Endothelial cell of umbilical vein (primary cell): ENCODE data around the gene STX16. TPM values are rescaled to one million over a fixed set of nuclear protein-coding genes. Genes with fewer than 3 reads are reported as not detected.

Source experiments
- BruUV-seq: library from RNA; stranded (reverse); fragments of 400-500 nt; replicated peaks from 2 replicates; lab custom pipeline; 2021; lab: Mats Ljungman, UMichigan
- CTCF ChIA-PET: fragments of 300-600, 350-600 bp; sonication (Branson Sonifier 250); formaldehyde crosslinking; loops from one replicate; lab custom pipeline; 2021; ENCODE audit warnings: antibody characterized with exemption, inconsistent platforms; lab: Charles Lee
- POLR2A ChIA-PET: fragments of 300-600, 350-600 bp; sonication (Branson Sonifier 250); formaldehyde crosslinking; loops from one replicate; lab custom pipeline; 2021; ENCODE audit warnings: antibody characterized with exemption, inconsistent platforms; lab: Charles Lee
- DNase-seq: peaks from one replicate; pipeline ENCODE4 v3.0.0-alpha.2; 2011; ENCODE audit warnings: low read depth, low spot score
- FAIRE-seq: peaks from 2 replicates; lab custom pipeline; 2011; peaks lifted over from hg19 to GRCh38; lab: Jason Lieb, UNC
- H2AFZ ChIP-seq: 2 replicates; pipeline ENCODE4 v1.6.0; 2012; ENCODE audit warnings: low read depth, low read length, control low read depth, inconsistent platforms
- H3K27ac ChIP-seq: 2 replicates; pipeline ENCODE4 v1.5.1; 2011; ENCODE audit warnings: low read depth, mild to moderate bottlenecking, control low read depth, low read length, moderate library complexity; ENCODE audit not compliant: insufficient read depth
- H3K27me3 ChIP-seq, 2 experiments: 2 replicates each; pipeline versions ENCODE4 v1.6.0 to v1.6.1; 2011; ENCODE audit warnings: low read length in 2 of 2, mixed read lengths in 1 of 2; ENCODE audit not compliant: control insufficient read depth in 2 of 2, insufficient read depth in 2 of 2
- H3K36me3 ChIP-seq, 2 experiments: 2 replicates in 1 of 2; 3 replicates in 1 of 2; pipeline ENCODE4 v1.5.1; 2011; ENCODE audit warnings: low read length in 2 of 2, mild to moderate bottlenecking in 1 of 2, moderate library complexity in 1 of 2; ENCODE audit not compliant: control insufficient read depth in 2 of 2, insufficient read depth in 2 of 2; ENCODE audit errors: extremely low read depth in 1 of 2
- H3K4me1 ChIP-seq: 3 replicates; pipeline ENCODE4 v1.5.1; 2011; ENCODE audit warnings: mild to moderate bottlenecking, low read length; ENCODE audit not compliant: control insufficient read depth, insufficient read depth; ENCODE audit errors: extremely low read depth
- H3K4me2 ChIP-seq: 2 replicates; pipeline ENCODE4 v1.6.1; 2011; ENCODE audit warnings: low read length, control low read depth, mixed read lengths; ENCODE audit not compliant: insufficient read depth
- H3K4me3 ChIP-seq, 3 experiments: fragments of 200-600 bp in 1 of 3; sonication (generic), shearing (Covaris generic) in 1 of 3; replicated peaks in 1 of 3; 2 replicates each; pipeline ENCODE4 v1.5.1; 2011 to 2016; ENCODE audit warnings: control low read depth in 3 of 3, low read length in 3 of 3, mild to moderate bottlenecking in 2 of 3, inconsistent platforms in 1 of 3, low read depth in 1 of 3, moderate library complexity in 1 of 3; ENCODE audit not compliant: insufficient read depth in 1 of 3
- H3K79me2 ChIP-seq: 2 replicates; pipeline ENCODE4 v1.6.0; 2012; ENCODE audit warnings: low read length, inconsistent platforms; ENCODE audit not compliant: control insufficient read depth, insufficient read depth
- H3K9ac ChIP-seq: replicated peaks from 2 replicates; pipeline ENCODE3; 2011; ENCODE audit warnings: low read length, control low read depth; ENCODE audit not compliant: insufficient read depth; ENCODE audit errors: extremely low read depth
- H3K9me1 ChIP-seq: replicated peaks from 3 replicates; pipeline ENCODE4 v1.6.0; 2011; ENCODE audit warnings: mild to moderate bottlenecking, low read length; ENCODE audit not compliant: control insufficient read depth, insufficient read depth; ENCODE audit errors: extremely low read depth
- H3K9me3 ChIP-seq: replicated peaks from 2 replicates; pipeline ENCODE4 v1.5.1; 2012; ENCODE audit warnings: low read length, inconsistent platforms; ENCODE audit not compliant: control insufficient read depth, insufficient read depth
- H4K20me1 ChIP-seq: replicated peaks from 2 replicates; pipeline ENCODE3; 2011; ENCODE audit warnings: mild to moderate bottlenecking, low read length; ENCODE audit not compliant: control insufficient read depth, insufficient read depth; ENCODE audit errors: extremely low read depth
- EZH2 ChIP-seq: IDR thresholded peaks from 2 replicates; pipeline ENCODE4 v1.6.1; 2012; ENCODE audit warnings: borderline replicate concordance, low read depth, mild to moderate bottlenecking, moderate library complexity, low read length, inconsistent platforms; ENCODE audit not compliant: severe bottlenecking
- FOS ChIP-seq: IDR thresholded peaks from 2 replicates; pipeline ENCODE4 v1.6.1; 2011; ENCODE audit warnings: mild to moderate bottlenecking, low read length, moderate library complexity, borderline replicate concordance; ENCODE audit not compliant: insufficient read depth
- GATA2 ChIP-seq: IDR thresholded peaks from 2 replicates; pipeline ENCODE4 v1.7.0; 2011; ENCODE audit warnings: low read depth, mild to moderate bottlenecking, moderate library complexity, mixed read lengths, low read length; ENCODE audit not compliant: insufficient read length, insufficient read depth
- JUN ChIP-seq: IDR thresholded peaks from 2 replicates; pipeline ENCODE4 v1.6.1; 2011; ENCODE audit warnings: borderline replicate concordance, low read depth; ENCODE audit not compliant: insufficient read length, insufficient read depth
- MYC ChIP-seq: IDR thresholded peaks from one replicate; pipeline ENCODE4 v1.6.1; 2011; ENCODE audit warnings: mild to moderate bottlenecking, low read depth, low read length
- POLR2A ChIP-seq: IDR thresholded peaks from 2 replicates; pipeline ENCODE4 v1.6.1; 2012; ENCODE audit warnings: low read depth, mild to moderate bottlenecking, control low read depth, low read length
- POLR2AphosphoS5 ChIP-seq: IDR thresholded peaks from 2 replicates; pipeline ENCODE4 v1.6.1; 2012; ENCODE audit warnings: low read depth, mild to moderate bottlenecking, control low read depth, low read length, moderate library complexity; ENCODE audit not compliant: insufficient read depth
- dilution Hi-C: fragments of 300-500 bp; cut with MboI; formaldehyde crosslinking; loops from one replicate; pipeline ENCODE4 v1.15.0; 2019; ENCODE audit warnings: low sequenced_read_pairs; ENCODE audit not compliant: extremely low pct_ligation_motif_present
- intact Hi-C: fragments of 100-400 bp; cut with micrococcal nuclease; formaldehyde crosslinking; loops from one replicate; pipeline ENCODE4 v1.10.0; 2022
- polyA plus RNA-seq, 4 experiments: library from polyadenylated mRNA; depleted of rRNA in 3 of 4; stranded (reverse) in 3 of 4; unstranded in 1 of 4; fragments of >200 nt; gene quantifications; 2 replicates each; pipeline versions ENCODE4 v1.2.1 to v1.2.3, GENCODE V29; 2011 to 2012; ENCODE audit warnings: missing spikeins in 1 of 4
- total RNA-seq: library from RNA; stranded (reverse); gene quantifications from 2 replicates; pipeline ENCODE4 v1.2.3, GENCODE V29; 2021
- TF ChIP-seq, protein P1 (sequence below), 2 donors: IDR thresholded peaks; 1 replicate in 1 of 2; 2 replicates in 1 of 2; pipeline ENCODE4 v1.5.1; 2011; ENCODE audit warnings: low read length in 2 of 2, mild to moderate bottlenecking in 2 of 2, moderate library complexity in 2 of 2, control low read depth in 1 of 2, inconsistent platforms in 1 of 2, low read depth in 1 of 2; ENCODE audit not compliant: insufficient read depth in 1 of 2; ENCODE audit errors: extremely low read depth in 1 of 2
- TF ChIP-seq, protein P2 (sequence below): IDR thresholded peaks from 2 replicates; pipeline ENCODE4 v1.6.1; 2011; ENCODE audit not compliant: insufficient read depth, insufficient read length

Gene STX16
- total and polyA plus RNA-seq, 2 donors (not counting 3 experiments of a cell fraction or from before 2014, with no cell fraction given) = 43.1 to 63.5 TPM

DNA sequence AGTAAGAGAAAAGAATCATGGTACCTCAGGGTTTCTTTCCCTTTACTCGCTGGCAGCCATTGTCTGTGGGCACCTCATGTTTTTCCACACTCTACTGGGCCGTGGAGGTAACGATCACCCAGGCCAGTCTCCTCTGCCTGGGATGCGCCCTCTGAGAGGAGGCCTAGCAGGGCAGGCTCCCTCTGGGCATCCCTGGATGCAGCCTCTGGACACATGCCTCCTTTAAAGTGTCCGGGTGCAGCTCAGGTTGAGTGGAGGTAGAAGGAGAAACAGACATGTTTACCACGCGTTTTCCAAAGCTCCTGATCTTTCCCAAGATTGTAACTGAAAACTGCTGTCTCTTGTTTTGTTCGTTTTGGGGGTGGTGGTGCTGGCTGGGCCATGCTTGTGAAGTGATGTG is 27.7 kb downstream of the STX16 start:
- dilution Hi-C loops = no loop called here
- no peaks in the 10 kb centered on the region for H4K20me1 ChIP-seq
- no peaks in the 10 kb centered on the region for H3K79me2 ChIP-seq
- no peak overlapping the region for H3K4me3 ChIP-seq
- intact Hi-C loops = no loop called here
- no peaks in the 10 kb centered on the region for H3K4me1 ChIP-seq
- no peaks in the 10 kb centered on the region for H3K9me1 ChIP-seq
- H3K36me3 ChIP-seq = peaks cover 22 to 27% of the 10 kb centered on the region in 2 experiments
- no TSS peak for BruUV-seq
- FAIRE-seq = no peak
- POLR2A ChIA-PET = no interaction called here
- no peak overlapping the region for H3K27ac ChIP-seq
- no peak overlapping the region for H2AFZ ChIP-seq
- TF ChIP-seq POLR2A = no peak
- TF ChIP-seq, protein P1, sequence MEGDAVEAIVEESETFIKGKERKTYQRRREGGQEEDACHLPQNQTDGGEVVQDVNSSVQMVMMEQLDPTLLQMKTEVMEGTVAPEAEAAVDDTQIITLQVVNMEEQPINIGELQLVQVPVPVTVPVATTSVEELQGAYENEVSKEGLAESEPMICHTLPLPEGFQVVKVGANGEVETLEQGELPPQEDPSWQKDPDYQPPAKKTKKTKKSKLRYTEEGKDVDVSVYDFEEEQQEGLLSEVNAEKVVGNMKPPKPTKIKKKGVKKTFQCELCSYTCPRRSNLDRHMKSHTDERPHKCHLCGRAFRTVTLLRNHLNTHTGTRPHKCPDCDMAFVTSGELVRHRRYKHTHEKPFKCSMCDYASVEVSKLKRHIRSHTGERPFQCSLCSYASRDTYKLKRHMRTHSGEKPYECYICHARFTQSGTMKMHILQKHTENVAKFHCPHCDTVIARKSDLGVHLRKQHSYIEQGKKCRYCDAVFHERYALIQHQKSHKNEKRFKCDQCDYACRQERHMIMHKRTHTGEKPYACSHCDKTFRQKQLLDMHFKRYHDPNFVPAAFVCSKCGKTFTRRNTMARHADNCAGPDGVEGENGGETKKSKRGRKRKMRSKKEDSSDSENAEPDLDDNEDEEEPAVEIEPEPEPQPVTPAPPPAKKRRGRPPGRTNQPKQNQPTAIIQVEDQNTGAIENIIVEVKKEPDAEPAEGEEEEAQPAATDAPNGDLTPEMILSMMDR (IDR thresholded peaks at IDR 0.05; ENCODE audit: extremely low read depth in 1 of 2, insufficient read depth in 1 of 2, low read depth in 1 of 2, low read length in 2 of 2) = no peak
- no peak for TF ChIP-seq JUN
- no peak for TF ChIP-seq POLR2AphosphoS5
- TF ChIP-seq GATA2 = no peak
- TF ChIP-seq FOS = no peak
- TF ChIP-seq EZH2 = no peak
- no peak for TF ChIP-seq MYC
- TF ChIP-seq, protein P2, sequence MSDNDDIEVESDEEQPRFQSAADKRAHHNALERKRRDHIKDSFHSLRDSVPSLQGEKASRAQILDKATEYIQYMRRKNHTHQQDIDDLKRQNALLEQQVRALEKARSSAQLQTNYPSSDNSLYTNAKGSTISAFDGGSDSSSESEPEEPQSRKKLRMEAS = no peak
- H3K4me2 ChIP-seq = no peak overlapping the region
- no peaks in the 10 kb centered on the region for H3K9me3 ChIP-seq
- CTCF ChIA-PET = no interaction called here
- H3K9ac ChIP-seq = no peak overlapping the region
- H3K27me3 ChIP-seq = no peaks in the 10 kb centered on the region
- DNase-seq = no peak
